Ectodermal cell (in vitro differentiated cells): ENCODE measurements around the gene MICAL2.

Experiments used
- H3K27ac ChIP-seq: 2 replicates; pipeline ENCODE4 v1.7.0; 2013; ENCODE audit warnings: mild to moderate bottlenecking, low read depth, low read length; ENCODE audit not compliant: insufficient read depth, poor library complexity, severe bottlenecking
- H3K27me3 ChIP-seq: 2 replicates; pipeline ENCODE4 v1.7.0; 2013; ENCODE audit warnings: mild to moderate bottlenecking, low read length; ENCODE audit not compliant: insufficient read depth, control insufficient read depth, poor library complexity, severe bottlenecking
- H3K36me3 ChIP-seq: one replicate; pipeline ENCODE4 v1.7.0; 2013; ENCODE audit warnings: low read length; ENCODE audit not compliant: control insufficient read depth, insufficient read depth
- H3K4me1 ChIP-seq: one replicate; pipeline ENCODE4 v1.7.0; 2013; ENCODE audit warnings: low read length; ENCODE audit not compliant: control insufficient read depth, insufficient read depth
- H3K4me3 ChIP-seq: 2 replicates; pipeline ENCODE4 v1.7.0; 2013; ENCODE audit warnings: low read depth, low read length, control low read depth; ENCODE audit not compliant: insufficient read depth
- H3K9me3 ChIP-seq: 2 replicates; pipeline ENCODE4 v1.7.0; 2013; ENCODE audit warnings: mild to moderate bottlenecking, low read length, moderate library complexity; ENCODE audit not compliant: control insufficient read depth
- WGBS, 2 experiments: methylation state at CpG; one replicate each; pipeline ENCODE4 v1.1.7; 2013; ENCODE audit warnings: missing lambda C conversion rate in 2 of 2; 5-methylcytosine and 5-hydroxymethylcytosine counted together

MICAL2 gene

GRCh38 chr11:12238420-12238819, 128.0 kb downstream of the MICAL2 start:
- Histone ChIP-seq H3K36me3 (no peaks in the 10 kb centered on the region), H3K4me1 (peaks cover 7% of the 10 kb centered on the region), H3K27ac (no peak overlapping the region), H3K4me3 (no peak overlapping the region), H3K9me3 (no peaks in the 10 kb centered on the region), H3K27me3 (no peaks in the 10 kb centered on the region)
- 92 to 93% methylated on average over 4 of the region's 4 CpGs for WGBS, 2 experiments

- peaks cover 7% of the 10 kb centered on the region for H3K4me1 ChIP-seq
- H3K9me3 ChIP-seq: no peaks in the 10 kb centered on the region
- 93% methylated on average over 4 of the region's 4 CpGs for WGBS, 2 experiments
- no peaks in the 10 kb centered on the region for H3K36me3 ChIP-seq
- no peak overlapping the region for H3K4me3 ChIP-seq
- H3K27ac ChIP-seq: no peak overlapping the region
- H3K27me3 ChIP-seq: no peaks in the 10 kb centered on the region
Measured at GRCh38 chr11:12239396-12239795, 129.0 kb downstream of the MICAL2 start.

- Histone ChIP-seq H3K27me3 (no peaks in the 10 kb centered on the region), H3K4me1 (peaks cover 7% of the 10 kb centered on the region), H3K4me3 (no peak overlapping the region), H3K9me3 (no peaks in the 10 kb centered on the region), H3K36me3 (no peaks in the 10 kb centered on the region), H3K27ac (no peak overlapping the region)
- WGBS, 2 experiments: 93 to 96% methylated on average over 7 of the region's 7 CpGs
Measured at GRCh38 chr11:12239804-12240371, 129.5 kb downstream of the MICAL2 start.

GRCh38 chr11:12240677-12241076, 130.3 kb downstream of the MICAL2 start:
- Histone ChIP-seq H3K9me3 (no peaks in the 10 kb centered on the region), H3K27ac (no peak overlapping the region), H3K27me3 (no peaks in the 10 kb centered on the region), H3K4me1 (peaks cover 12% of the 10 kb centered on the region), H3K4me3 (no peak overlapping the region), H3K36me3 (no peaks in the 10 kb centered on the region)
- WGBS, 2 experiments: 91 to 95% methylated on average over 7 of the region's 7 CpGs

GRCh38 chr11:12241401-12241800, 131.0 kb downstream of the MICAL2 start:
- Histone ChIP-seq H3K4me1 (peaks cover 6% of the 10 kb centered on the region), H3K36me3 (no peaks in the 10 kb centered on the region), H3K9me3 (no peaks in the 10 kb centered on the region), H3K27me3 (no peaks in the 10 kb centered on the region), H3K4me3 (no peak overlapping the region), H3K27ac (no peak overlapping the region)
- WGBS, 2 experiments: 93 to 95% methylated on average over 7 of the region's 7 CpGs

- H3K36me3 ChIP-seq: no peaks in the 10 kb centered on the region
- no peak overlapping the region for H3K27ac ChIP-seq
- H3K4me3 ChIP-seq: no peak overlapping the region
- WGBS, 2 experiments: 62 to 66% methylated on average over 14 of the region's 14 CpGs
- no peaks in the 10 kb centered on the region for H3K27me3 ChIP-seq
- H3K9me3 ChIP-seq: no peaks in the 10 kb centered on the region
- H3K4me1 ChIP-seq: peaks cover 6% of the 10 kb centered on the region
Measured at GRCh38 chr11:12241971-12242672, 131.7 kb downstream of the MICAL2 start.

GRCh38 chr11:12242966-12243365, 132.6 kb downstream of the MICAL2 start:
- Histone ChIP-seq H3K27me3 (no peaks in the 10 kb centered on the region), H3K4me3 (no peak overlapping the region), H3K9me3 (no peaks in the 10 kb centered on the region), H3K27ac (no peak overlapping the region), H3K4me1 (peaks cover 6% of the 10 kb centered on the region), H3K36me3 (no peaks in the 10 kb centered on the region)
- 84 to 92% methylated on average over 2 of the region's 2 CpGs for WGBS, 2 experiments

GRCh38 chr11:12243486-12243885, 133.1 kb downstream of the MICAL2 start:
- no peak overlapping the region for H3K4me3 ChIP-seq
- H3K9me3 ChIP-seq: no peaks in the 10 kb centered on the region
- H3K27ac ChIP-seq: no peak overlapping the region
- no peaks in the 10 kb centered on the region for H3K27me3 ChIP-seq
- WGBS, 2 experiments: 90 to 91% methylated on average over 6 of the region's 6 CpGs
- peaks cover 11% of the 10 kb centered on the region for H3K4me1 ChIP-seq
- no peaks in the 10 kb centered on the region for H3K36me3 ChIP-seq

- H3K9me3 ChIP-seq: no peaks in the 10 kb centered on the region
- no peak overlapping the region for H3K4me3 ChIP-seq
- H3K27ac ChIP-seq: no peak overlapping the region
- 76 to 77% methylated on average over 6 of the region's 6 CpGs for WGBS, 2 experiments
- H3K36me3 ChIP-seq: no peaks in the 10 kb centered on the region
- peaks cover 14% of the 10 kb centered on the region for H3K4me1 ChIP-seq
- H3K27me3 ChIP-seq: no peaks in the 10 kb centered on the region
Measured at GRCh38 chr11:12243911-12244550, 133.6 kb downstream of the MICAL2 start.

GRCh38 chr11:12245091-12245490, 134.7 kb downstream of the MICAL2 start:
- Histone ChIP-seq H3K27me3 (no peaks in the 10 kb centered on the region), H3K27ac (no peak overlapping the region), H3K36me3 (no peaks in the 10 kb centered on the region), H3K9me3 (no peaks in the 10 kb centered on the region), H3K4me1 (peaks cover 14% of the 10 kb centered on the region), H3K4me3 (no peak overlapping the region)
- WGBS, 2 experiments: 96 to 97% methylated on average over 6 of the region's 6 CpGs
